ENCODE measurements around the gene DISP2. TPM values are rescaled to one million over a fixed set of nuclear protein-coding genes. Genes with fewer than 3 reads are reported as not detected.
A peak's percentile ranks its signal among the peaks of the same experiment; 100 is the strongest.

DISP2 gene
- total and polyA plus RNA-seq, 9 of the 15 experiments (the other 6 are each of a cell fraction or from before 2014, with no cell fraction given), result 0.06 to 0.89 (median 0.15) TPM; not detected in 1

DNA sequence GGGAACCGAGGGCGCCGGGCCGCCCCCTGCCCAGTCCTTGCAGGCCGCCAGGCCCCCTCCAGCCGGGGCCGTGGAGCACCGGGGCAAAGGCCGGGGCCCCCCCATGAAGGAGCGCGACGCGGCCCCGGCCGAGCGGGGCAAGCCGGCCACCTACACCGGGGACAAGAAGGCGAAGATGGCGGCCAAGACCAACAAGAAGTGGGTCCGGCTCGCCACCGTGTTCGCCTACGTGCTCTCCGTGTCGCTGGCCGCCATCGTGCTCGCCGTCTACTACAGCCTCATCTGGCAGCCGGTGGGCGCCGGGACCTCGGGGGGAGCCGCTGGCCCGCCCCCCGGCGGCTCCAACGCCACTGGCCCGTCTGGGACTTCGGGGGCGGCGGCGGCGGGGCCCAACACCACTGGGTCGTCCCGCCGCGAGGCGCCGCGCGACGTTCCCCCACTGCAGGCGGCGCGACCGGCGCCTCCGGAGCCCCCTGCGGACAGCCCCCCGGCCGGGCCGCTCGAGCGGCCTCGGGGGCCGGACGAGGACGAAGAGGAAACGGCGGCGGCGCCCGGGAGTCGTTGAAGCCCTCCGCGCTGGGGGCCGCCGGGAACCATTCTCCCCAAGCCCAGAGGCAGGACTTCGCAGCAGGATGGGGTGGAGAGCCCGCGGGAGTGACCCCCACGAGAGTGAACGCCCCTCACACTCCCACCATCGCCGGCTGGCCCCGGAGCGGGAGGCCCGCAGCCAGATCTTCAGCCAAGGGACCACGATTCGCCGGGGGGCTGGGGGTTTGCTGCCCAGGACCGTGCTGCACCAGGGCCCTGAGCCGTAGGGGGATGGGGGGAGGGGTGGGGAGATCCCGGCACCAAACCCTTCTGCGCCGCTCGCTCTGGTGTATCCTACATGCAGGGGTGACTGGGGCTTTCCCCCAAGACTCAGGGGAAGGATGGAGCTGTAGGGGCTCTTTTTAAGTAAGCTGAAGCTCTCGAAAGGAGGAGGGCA, 33.8 kb upstream of the DISP2 start (continued):
- TF ChIP-seq TOE1 (IDR thresholded peaks at IDR 0.05; ENCODE audit: borderline replicate concordance), result no peak
- TF ChIP-seq TOE1 (CRISPR knock-in tag; IDR thresholded peaks at IDR 0.05; ENCODE audit: borderline replicate concordance, low read depth), result no peak
- no peak for TF ChIP-seq ZNF146 (CRISPR knock-in tag; IDR thresholded peaks at IDR 0.05; ENCODE audit: unreplicated experiment)
- no peak for TF ChIP-seq CBX2 (IDR thresholded peaks at IDR 0.05; ENCODE audit: insufficient read depth, low read length, poor library complexity, severe bottlenecking)
- no peak for TF ChIP-seq RB1 (IDR thresholded peaks at IDR 0.05; ENCODE audit: low read depth)
- TF ChIP-seq RFX7 (CRISPR knock-in tag; IDR thresholded peaks at IDR 0.05), result no peak
- TF ChIP-seq NR4A1 (CRISPR knock-in tag; IDR thresholded peaks at IDR 0.05), result no peak
- TF ChIP-seq NR4A1 (tag; IDR thresholded peaks at IDR 0.05), result no peak
- TF ChIP-seq RAD51 (IDR thresholded peaks at IDR 0.05; ENCODE audit: borderline replicate concordance, low read depth), result no peak
- TF ChIP-seq, protein P1, sequence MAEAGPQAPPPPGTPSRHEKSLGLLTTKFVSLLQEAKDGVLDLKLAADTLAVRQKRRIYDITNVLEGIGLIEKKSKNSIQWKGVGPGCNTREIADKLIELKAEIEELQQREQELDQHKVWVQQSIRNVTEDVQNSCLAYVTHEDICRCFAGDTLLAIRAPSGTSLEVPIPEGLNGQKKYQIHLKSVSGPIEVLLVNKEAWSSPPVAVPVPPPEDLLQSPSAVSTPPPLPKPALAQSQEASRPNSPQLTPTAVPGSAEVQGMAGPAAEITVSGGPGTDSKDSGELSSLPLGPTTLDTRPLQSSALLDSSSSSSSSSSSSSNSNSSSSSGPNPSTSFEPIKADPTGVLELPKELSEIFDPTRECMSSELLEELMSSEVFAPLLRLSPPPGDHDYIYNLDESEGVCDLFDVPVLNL (CRISPR knock-in tag; IDR thresholded peaks at IDR 0.05; ENCODE audit: low read depth), result no peak
- no peak for TF ChIP-seq KLF1 (tag; IDR thresholded peaks at IDR 0.05)
- TF ChIP-seq POLR2G (IDR thresholded peaks at IDR 0.05; ENCODE audit: low read depth, low read length), result 0 out of 2 replicates have a peak, but pooled peaks have one; percentile 1
- no peak for TF ChIP-seq MTF1 (CRISPR knock-in tag; IDR thresholded peaks at IDR 0.05; ENCODE audit: borderline replicate concordance)
- TF ChIP-seq KDM5B (IDR thresholded peaks at IDR 0.05; ENCODE audit: insufficient replicate concordance, low read depth, low read length), result peak; percentile 55
- no peak for TF ChIP-seq HNRNPH1 (optimal IDR thresholded peaks at IDR 0.05; ENCODE audit: low read depth, low read length)
- TF ChIP-seq PCBP1 (IDR thresholded peaks at IDR 0.05; ENCODE audit: low read depth, low read length, poor library complexity, severe bottlenecking), result peak; percentile 40
- peak; percentile 51 to 88 (median 72) for TF ChIP-seq YY1 (IDR thresholded peaks at IDR 0.05; ENCODE audit: borderline replicate concordance in 1 of 3, control insufficient read depth in 1 of 3, extremely low read depth in 1 of 3, insufficient read depth in 3 of 3, insufficient read length in 1 of 3, insufficient replicate concordance in 2 of 3, low read depth in 1 of 3, low read length in 2 of 3)
- no peak for TF ChIP-seq ETS2 (tag; IDR thresholded peaks at IDR 0.05; ENCODE audit: borderline replicate concordance, poor library complexity, severe bottlenecking)
- TF ChIP-seq ZNF695 (CRISPR knock-in tag; IDR thresholded peaks at IDR 0.05), result no peak
- TF ChIP-seq ZNF584 (CRISPR knock-in tag; IDR thresholded peaks at IDR 0.05; ENCODE audit: low read depth), result no peak
- TF ChIP-seq ZC3H4 (CRISPR knock-in tag; IDR thresholded peaks at IDR 0.05; ENCODE audit: borderline replicate concordance), result no peak
- no peak for TF ChIP-seq PCBP2 (IDR thresholded peaks at IDR 0.05; ENCODE audit: low read depth, low read length, poor library complexity, severe bottlenecking)
- TF ChIP-seq NFE2L1 (tag; IDR thresholded peaks at IDR 0.05; ENCODE audit: borderline replicate concordance, low read depth), result no peak
- no peak for TF ChIP-seq TCFL5 (CRISPR knock-in tag; conservative IDR thresholded peaks at IDR 0.05)

All from K562 (cell line).